ENCODE results near the gene LRRC46.

LRRC46 gene

DNA sequence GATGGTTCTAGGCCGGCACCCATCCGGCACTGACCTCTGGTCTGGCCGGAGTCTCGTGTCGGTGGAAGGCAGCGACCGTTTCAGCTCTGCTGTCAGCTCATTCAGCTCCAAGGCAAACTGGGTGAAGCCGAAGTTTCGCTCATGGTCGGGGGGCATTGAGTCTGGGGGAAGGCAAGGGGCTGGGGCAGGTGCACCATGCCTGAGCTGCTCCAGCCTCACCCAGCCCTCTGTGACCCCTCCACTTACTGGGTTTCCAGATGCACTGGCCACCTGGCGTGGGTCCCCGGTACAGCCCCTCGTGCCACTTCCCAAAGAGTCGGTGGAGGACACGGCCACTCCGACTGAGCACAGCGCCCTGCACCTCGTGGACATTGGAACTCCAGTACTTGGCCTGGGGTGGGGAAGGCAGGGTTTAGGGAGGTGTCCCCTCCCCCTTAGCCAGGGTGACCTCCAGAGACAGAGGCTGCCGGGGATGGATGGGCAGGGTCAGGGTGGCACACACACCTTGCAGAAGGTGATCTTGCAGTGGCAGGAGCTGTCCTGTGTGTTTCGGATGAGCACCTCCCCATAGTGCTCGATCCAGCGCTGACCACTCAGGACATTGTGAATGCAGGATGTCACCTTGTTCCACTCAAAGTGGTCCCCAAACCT, 22.5 kb upstream of the LRRC46 start:
- no peak for DNase-seq (ENCODE audit: low read depth)

DNA sequence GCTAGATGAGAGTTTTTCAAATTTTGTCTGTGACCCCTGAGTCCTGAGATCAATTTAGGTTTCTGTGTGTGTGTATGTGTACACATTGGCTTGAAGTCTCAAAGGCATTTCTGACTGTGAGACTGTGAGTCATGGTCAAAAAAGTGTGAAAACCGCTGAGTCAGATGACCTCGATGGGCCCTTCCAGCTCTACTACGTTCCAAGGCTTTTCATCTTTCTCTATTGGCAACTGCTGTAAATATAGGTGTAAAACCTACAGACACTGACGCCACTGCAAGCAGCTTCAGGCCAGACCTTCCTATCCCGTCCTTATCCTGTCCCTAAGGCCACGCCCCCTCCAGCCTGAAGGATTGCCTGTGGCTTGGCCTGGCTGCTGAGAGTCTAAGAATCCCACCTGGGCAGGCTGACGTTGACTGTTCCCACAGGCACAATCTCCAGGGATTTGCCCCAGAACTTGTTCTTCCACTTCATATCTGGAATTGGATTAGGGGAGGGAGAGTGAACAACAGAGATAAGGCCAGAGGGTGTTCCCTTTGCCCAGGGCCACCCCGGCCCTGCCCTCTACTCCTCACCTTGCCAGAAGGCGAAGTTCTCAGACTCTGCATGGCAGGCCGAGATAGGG, 21.2 kb upstream of the LRRC46 start:
- no peak for DNase-seq (ENCODE audit: low read depth)

DNA sequence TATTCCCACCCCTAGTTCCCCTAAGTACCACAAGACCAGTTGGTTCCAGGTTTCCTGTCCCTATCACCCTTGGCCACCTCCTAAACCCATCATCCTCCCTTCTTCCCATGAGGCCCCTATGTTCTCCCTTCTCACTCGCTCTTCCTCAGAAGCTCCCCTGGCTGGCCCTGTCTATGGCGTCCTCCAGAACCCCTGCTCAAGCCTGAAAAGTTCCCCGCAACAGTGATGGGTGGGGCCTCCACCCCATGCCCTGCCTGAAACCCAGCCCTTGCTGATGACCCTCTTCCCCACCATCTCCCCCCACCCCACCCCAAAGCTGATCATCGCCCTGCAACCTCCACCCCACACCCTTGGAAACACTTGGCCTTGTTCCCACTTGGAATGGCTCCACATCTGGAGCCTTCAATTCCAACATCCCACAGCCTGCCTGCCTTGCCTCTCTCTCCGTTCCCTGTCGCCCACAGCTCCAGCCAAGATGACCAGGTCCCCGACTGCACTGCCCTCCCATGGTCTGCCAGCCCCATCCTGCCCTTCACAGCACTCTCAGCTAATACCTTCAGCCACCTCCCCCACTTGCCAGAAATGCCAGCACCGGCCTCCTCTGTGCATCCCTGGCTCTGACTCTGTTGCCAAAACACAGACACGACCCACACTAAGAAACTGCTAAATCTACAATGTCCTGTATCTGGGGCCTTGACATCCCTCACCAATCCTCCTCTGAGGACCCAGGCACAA, 20.4 kb upstream of the LRRC46 start:
- no peak for DNase-seq (ENCODE audit: low read depth)

DNA sequence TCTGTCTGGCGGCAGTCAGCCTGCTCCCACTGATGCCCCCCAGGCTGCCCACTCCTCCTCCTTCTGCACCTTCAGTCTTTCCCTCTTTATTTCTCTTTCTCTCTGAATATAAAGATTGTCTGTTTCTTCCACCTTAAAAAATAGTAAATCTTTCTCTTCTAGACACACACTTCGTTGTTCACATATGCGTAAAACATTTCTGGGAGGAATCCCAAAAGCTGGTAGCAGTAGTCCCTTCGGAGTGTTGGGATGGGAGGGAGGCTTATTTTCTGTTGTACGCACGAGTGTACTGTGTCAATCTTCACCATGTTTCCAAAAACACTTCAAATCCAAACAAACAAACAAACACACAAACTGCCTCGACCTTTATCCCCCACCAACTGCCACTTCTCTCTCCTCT, 19.8 kb upstream of the LRRC46 start:
- DNase-seq (ENCODE audit: low read depth): no peak

DNA sequence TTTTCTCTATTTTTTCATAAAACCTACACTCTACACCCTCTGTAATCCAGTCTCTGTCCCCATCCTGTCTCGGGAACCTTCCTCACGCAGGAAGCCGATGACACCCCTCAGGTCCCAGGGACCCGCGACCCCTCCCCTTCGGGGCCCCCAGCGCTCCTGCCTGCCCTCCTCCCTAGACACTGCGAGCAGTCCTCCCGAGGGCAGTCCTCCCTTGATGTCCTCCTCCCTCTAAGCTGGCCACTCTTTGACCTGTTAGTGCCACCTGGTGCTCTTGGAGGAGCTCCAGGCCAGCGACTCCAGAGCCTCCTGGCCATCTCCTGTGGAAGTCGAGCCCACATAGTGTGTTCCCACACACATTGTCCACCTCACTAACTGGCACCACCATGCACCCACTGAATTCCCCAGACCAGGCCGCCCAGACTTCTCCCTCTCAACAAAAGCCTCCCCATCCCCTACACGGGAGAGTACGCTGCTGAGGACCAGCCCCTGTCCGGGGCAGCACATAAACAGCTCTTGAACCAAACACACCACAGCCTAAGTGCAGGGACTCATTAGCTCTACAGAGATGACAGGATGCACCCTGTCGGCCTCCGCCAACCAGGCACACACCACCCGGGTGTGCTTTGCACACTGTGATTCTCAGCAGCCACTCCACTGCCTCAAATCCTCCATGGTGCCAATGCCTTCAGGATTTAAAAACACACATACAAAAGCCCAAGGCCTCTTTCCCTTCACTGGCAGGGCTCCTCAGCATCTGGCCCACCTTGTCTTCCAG, 19.1 kb upstream of the LRRC46 start:
- no peak for DNase-seq (ENCODE audit: low read depth)

DNA sequence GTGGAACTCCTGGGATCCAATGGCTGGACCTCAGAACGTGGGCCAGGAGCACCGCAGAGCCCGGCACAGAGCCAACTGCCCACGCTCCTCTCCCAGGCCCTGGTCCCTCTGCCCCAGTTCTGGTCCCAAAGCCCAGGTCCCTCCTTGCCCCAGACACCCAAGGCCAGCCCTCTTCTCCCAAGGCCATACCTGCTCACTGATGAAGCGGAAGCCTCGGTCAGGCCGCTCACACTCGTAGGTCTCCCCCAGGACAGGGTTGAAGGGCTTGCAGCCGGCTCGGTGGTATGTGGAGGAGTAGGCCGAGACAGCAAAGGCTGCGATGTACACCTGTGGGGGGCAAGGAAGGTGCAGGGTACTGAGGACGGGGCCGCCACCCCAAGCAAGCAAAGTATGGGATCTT, 18.4 kb upstream of the LRRC46 start:
- no peak for DNase-seq (ENCODE audit: low read depth)

DNA sequence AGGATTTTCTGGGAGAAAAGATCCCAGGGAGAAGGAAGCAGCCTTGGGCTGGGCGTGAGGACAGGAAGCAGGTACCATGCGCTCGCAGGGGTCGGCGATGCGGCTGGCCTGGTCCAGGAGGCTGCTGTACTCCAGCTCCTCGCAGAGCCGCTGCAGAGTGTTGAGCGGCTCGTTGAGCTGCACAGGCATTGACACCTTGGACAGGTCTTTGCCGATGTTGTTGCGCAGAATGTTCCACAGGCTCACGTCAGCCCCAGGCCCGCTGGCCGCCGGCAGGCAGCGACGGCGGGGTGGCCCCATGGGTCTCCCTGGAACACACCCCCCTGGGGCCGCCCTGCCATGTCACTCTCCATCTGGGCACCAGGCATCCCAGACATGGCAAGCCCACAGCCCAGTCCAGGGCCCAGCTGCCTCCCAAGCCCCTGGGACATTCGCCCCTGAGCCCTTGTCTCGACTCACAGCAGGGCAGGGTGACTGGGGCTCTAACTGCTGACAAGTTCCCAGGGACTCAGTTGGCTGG, 17.9 kb upstream of the LRRC46 start:
- DNase-seq (ENCODE audit: low read depth): no peak

DNA sequence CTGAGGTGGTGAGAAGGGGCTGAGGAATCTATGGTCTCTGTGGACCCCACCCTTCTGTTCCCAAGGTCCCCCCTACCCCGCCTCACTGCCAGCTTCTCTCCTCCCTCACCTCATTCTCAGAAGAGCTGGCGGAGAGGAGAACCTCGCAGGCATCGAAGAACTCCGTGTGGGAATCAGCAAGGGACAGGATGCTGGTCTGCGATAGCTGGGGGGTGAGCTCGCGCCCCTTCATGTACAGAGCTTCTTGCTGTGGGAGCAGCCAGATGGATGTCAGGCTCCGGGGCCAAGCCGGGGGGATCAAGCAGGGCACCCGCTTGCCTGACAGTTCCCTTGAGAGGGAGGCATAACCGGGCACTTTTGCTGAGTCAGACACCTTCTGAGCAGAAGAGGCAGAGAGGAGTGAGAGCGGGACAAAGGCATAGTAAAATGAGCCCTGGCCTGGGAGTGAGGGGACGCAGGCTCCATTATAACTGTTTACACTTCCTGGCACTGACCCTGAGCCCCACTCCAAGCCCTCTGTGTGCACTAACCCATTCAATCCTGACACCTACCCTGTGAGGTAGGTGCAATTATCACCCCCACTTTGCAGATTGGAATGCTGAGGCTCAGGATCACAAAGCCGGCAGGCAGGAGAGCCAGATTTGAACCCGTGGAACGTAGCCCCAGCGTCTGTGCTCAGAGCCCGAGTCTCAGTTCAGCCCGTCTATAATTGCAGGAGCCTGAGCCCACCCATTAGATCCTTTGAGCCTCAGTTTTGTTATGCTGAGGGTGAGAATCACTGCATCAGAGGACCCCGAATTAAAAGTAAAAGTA, 16.2 kb upstream of the LRRC46 start:
- no peak for DNase-seq (ENCODE audit: low read depth)

DNA sequence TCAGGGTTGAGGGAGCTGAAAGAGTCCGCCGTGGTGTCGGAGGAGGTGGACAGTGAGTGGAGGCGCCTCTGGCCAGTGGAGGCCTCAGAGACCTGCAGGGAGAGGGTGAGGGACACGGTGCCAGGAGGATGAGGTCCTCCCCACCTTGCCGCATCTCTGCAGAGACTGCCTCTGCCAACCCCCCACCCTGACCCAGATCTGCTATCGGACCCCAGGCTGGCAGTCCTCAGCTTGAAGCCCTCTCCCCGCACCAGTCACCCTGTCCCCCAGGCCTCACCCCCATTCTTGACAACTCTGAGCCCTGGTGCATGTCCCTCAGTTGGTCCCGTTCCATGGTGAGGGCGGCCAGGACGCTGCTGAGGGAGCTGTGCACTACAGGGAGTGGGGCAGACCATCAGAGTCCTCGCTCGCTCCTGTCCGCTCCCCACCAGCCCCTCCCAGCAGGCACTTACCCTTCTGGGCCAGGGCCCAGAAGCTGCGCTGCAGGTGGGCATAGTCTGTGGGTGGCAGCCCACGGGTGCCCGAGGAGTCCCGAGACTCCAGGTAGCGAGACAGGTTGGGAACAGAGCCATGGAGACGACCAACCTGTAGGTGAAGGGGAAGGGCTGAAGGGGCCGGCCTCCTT, 15.2 kb upstream of the LRRC46 start:
- no peak for DNase-seq (ENCODE audit: low read depth)

DNA sequence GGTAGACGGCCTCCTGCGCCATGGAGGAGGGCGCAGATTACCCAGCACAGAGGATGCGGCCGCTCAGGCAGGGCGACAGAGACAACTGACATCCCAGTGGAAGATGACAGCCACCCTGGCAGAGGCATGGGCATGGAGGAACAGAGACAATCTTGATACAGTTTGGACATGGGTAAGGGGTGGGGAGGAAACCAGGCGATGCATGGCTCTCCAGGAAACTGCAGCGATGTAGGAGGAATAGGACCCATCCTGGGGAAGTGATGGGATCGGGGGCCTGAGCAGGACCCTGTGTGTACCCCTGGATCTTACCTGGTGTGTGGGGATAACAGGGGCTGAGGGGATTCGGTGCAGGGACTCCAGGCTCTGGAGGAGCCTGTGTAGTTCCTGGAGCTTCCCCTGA, 14.5 kb upstream of the LRRC46 start:
- DNase-seq (ENCODE audit: low read depth): no peak

DNA sequence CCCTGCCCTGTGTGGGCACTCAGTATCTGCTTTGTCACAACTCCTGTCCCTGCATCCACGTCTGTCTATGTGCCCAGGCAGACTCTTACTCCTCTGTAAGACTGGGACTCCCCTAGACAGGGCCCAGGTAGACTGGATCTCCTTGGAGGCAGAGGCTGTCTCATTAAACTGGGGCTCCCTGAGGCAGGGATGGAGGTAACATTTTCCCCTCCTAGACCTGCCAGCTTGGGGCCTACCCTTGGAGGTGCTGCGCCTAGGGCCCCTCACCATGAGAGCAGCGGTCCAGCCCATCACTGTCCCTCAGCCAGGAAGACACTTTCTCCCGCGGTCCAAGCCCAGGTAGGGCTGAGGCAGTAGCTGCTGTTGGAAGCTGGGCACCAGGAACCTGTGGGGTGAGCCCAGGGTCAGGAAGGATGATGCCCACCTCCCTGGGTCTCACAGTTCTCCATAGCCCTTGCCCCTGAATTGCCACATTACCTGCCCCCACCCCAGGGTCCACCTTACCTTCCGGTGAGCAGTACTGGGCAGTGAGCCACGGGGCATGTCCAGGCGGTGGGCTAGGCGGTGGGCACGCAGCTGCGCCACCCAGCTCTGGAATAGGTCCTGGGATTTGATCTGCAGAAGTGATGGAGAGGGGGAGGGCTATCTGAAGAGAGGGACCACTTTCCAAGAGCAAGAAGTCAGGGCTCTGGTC, 13.3 kb upstream of the LRRC46 start:
- DNase-seq (ENCODE audit: low read depth): no peak

DNA sequence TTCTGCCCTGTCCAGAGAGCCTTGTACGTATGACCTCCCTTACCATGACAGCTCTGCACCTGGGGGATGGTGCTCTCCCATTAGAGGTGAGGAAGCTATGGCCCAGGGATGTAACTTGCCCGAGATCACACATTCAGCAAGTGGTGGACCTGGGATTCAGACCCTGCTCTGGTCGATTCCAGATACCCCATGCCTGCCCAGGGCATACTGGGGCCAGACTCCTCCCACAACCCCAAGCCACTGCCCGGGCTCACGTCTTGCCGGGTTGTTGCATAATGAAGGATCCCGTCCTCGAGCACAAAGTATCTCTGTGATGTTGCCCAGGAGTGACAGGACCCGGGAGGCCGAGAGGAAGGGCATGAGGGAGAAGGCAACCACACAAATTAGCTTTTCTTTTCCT, 12.0 kb upstream of the LRRC46 start:
- DNase-seq (ENCODE audit: low read depth): no peak

DNA sequence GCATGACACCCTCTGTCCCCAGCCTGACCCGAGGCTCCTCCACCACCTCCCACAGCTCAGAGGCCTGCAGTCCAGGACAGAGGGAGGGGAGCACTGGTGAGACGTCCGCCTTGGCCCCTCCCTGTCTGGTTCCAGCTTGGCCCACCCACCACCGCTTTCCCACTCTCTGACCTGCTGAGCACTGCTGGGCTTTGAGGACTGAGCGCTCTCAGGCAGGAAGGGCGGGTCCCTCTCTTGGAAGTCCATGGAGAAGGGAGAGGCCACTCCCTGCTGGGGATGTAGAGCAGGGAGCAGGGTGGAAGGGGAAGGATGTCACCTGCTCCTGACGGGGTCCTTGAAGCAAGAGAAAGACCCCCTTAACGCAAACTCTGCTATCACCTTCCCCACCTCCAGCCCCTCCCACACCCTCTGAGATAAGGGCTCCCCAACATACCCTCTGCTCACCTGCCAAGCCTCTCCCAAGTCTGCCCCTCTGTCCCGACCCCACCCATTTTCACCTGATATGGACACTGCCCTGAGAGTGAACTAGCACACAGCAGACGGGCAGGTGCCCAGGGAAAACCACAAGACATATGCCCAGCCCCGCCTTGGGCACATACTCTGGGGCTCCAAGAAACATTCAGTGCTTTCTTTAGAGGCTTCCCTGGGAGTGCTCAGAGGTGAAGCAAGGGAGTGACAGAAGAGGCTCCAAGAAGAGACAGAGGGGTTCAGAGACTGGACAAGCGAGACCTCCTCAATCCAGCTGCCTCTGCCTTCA, 11.3 kb upstream of the LRRC46 start:
- no peak for DNase-seq (ENCODE audit: low read depth)

DNA sequence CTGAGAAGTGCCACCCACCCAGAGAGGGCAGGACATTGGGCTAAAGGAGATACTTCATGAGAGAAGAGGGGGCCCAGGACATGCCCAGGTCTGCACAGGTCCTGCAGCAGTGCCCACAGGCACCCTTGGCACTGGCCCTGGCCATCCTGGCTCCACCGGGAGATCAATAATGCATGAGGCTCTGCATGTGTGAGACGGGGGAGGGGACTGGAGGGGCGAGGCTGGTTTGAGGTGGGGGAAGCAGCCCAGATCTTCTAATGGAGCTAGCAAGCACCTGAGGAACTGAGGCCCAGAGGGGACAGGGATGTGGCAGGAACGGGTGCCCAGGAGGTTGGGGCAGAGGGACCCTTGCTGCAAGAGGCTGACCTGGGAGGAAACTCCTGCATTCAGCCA, 10.4 kb upstream of the LRRC46 start:
- DNase-seq (ENCODE audit: low read depth): no peak

DNA sequence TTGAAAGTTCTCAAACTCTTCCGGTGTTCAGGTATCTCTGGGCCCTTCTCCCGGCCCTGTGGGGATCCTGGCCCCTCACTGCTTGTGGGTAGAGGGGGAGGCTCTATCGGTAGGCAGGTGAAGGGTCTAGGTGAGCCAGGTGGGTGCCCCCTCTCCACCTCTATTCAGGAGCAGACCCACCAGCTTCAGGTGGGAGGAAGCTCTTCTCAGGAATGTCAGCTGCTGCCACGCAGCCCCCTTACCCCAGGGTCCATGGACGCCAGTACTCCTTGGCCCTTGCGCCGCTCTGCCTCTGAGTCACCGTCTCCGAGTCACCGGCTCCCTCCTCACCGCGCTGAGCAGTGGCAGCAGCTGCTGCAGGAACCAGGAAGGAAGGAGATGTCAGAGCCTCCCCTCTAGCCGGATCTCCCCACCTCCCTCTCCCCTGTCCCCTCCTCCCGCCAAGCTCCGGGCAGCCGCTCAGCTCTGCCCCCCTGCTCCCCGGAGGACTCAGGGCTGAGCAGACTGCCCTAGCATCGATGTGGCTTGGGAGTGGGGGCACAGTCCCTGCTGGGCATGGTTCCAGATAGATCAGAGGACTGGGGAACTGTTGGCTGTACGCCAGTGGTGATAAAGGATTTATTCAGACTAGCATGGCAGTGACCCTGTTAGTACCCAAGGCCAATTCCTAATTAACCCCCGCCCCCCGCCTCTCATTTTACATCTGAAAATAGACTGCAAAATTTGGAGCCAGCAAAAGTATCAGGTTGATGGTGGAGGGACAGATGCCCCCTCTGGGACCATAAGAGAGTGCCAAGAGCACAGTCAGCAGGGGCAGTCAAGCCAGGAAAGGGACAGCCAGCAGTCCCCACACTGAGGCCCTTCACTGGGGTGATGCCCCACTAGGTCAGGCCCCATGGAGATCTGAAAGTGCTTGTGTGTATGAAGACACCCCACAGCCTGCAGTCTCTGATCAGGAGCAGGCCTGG, 9.8 kb upstream of the LRRC46 start, which contains the start of gene OSBPL7:
OSBPL7 (minus strand) TSS at position 371 of the 968 bp plus-strand sequence. CDS start 1,516 bp downstream, outside the sequence.
- DNase-seq (ENCODE audit: low read depth): peak; percentile 65

DNA sequence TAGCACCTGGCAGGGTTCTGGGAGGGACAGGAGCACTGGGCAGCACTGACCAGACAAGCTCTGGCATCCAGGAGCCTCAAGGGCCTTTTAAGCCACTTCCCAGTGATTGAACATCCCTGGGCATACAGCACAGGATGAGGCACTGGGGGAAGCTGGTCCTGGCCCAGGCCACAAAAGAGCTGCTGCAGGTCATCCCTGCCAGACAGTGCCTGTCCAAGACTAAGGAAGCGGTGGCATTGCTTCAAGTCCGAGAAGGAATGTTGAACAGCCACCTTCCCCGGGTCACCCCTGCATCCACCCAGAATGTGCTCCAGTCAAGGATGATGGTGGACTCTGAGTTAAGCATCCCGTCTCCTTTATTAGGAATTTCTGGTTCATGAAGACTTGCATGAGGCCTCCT, 8.7 kb upstream of the LRRC46 start:
- DNase-seq (ENCODE audit: low read depth): no peak

DNA sequence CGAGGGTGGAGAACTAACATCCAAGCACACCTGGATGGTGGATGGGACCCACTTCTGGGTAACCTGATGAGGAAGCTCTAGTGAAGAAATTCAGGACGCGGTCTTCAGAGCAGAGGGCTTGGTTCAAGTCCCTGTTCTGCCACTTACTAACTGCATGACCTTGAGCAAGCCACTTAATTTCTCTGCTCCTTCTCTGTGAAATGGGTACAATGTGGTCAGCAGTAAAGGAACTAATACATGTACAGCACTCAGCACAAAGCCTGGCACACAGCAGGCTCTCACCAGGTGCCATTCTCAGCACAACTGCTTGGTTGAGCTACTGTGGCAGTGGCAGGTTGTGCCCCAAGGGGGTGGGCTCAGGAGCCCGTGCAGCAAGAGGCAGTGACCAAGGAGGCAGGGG, 8.0 kb upstream of the LRRC46 start:
- DNase-seq (ENCODE audit: low read depth): no peak

DNA sequence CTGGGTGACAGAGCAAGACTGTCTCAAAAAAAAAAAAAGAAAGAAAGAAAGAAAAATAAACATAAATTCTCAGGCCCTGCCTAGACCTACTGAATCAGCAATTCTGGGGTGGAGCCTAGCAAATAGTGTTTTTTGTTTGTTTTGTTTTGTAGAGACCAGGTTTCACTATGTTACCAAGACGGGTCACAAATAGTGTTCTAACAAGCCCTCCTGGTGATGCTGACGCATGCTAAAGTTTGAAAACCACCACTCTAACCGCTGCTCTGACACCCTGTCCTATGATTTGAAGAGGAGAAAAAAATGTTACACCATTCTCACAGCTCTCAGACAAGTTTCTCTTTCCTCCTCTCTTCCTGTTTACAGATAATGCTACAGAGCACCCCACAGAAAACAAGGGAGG, 1.6 kb upstream of the LRRC46 start:
- DNase-seq (ENCODE audit: low read depth): no peak

All from stimulated activated CD8-positive, alpha-beta memory T cell treated with anti-CD3 and anti-CD28 coated beads, Interleukin-4, amount 100 ng/mL, for 24 hours (primary cell).